ENCODE data around the gene NR5A2.

GRCh38 chr1:200112290-200112689 is 84.8 kb downstream of the NR5A2 start:
- TF ChIP-seq CTCF (optimal IDR thresholded peaks at IDR 0.05 in 1 of 3, IDR thresholded peaks at IDR 0.05 in 1 of 3, conservative IDR thresholded peaks at IDR 0.05 in 1 of 3; ENCODE audit: extremely low read depth in 1 of 3, insufficient read depth in 2 of 3, low read length in 3 of 3) (no peak), EZH2 (IDR thresholded peaks at IDR 0.05; ENCODE audit: low read length) (no peak)

Measured in keratinocyte (primary cell).